Smooth muscle cell of the brain vasculature (primary cell): ENCODE data around the gene PDCL2.
"Not testable (repeated sequence)": the region's sequence is repeated elsewhere in the genome, so short reads cannot be mapped to it uniquely, and the experiment has no call there.

Experiments used
- DNase-seq: peaks from one replicate; pipeline ENCODE4 v3.0.0-alpha.2; 2012; ENCODE audit warnings: low read depth, low spot score

PDCL2 gene

DNA sequence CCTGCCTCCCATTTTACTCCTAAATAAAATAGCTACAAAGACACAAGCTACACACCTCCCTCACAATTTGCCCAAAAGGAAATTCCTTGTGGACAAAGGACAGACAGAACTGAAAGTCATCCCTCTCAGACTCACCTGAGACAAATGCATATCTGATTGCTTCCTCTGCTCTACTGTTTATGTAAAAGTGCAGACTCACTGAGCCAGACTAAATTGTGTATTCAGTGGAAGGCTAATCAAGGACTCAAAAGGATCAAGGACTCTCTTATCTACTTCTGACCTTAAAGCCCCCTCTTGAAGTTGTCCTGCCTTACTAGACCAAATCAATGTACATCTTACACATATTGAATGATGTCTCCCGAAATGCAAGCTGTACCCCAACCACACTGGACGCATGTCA is 3.9 kb downstream of the PDCL2 start:
- DNase-seq, result no peak

DNA sequence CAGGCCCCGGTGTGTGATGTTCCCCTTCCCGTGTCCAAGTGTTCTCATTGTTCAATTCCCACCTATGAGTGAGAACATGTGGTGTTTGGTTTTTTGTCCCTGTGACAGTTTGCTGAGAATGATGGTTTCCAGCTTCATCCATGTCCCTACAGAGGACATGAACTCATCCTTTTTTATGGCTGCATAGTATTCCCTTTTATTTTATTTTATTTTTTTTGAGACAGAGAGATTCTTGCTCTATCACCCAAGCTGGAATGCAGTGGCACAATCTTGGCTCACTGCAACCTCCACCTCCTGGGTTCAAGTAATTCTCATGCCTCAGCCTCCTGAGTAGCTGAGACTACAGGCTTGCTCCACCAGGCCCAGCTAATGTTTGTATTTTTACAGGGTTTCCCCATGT is 9.3 kb downstream of the PDCL2 start:
- DNase-seq, result not testable (repeated sequence)

DNA sequence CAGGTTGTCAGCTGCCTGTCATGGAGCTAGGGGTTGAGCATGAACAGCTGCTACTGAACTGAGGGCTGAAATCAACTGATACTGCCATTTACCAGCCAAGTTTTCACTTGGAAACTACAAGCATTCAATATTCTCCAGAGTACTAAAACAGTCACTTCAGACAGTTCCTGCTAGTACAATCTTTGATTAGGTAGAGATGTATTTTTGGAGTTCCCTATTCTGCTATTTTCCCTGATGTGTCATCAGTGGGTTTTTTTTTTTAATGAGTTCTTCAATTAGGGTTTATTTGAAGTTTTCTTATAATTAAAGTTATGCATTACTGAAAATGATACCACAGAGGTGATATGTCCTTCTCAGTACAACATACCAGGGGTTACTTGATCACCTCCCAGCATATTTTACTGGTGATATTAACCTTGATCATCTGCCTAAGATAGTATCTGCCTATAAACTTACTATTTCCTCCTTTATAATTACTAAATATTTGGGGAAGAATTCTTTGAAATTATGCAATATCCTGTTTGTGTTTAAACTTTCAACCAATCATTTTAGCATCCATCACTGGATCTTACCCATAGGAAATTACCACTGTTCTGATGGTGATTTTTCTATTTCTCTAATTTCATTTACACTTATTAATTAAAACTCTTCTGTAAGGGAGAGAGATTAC is 13.6 kb downstream of the PDCL2 start:
- no peak for DNase-seq

DNA sequence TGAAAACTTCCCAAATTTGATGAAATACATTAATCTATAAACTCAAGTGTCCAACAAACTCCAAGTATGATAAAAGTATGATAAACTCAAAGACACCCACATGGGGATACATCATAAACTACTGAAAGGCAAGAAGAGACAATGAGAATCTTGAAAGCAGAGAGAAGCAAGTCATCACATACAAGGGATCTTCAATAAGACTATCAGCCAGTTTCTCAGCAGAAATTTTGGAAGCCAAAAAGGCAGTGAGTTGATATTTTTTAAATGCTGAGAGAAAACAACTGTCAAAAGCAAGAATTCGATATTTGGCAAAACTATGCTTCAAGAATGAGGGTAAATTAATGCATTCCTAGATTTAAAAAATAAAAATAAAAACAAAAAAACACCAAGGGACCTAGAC is 16.5 kb downstream of the PDCL2 start:
- no peak for DNase-seq

DNA sequence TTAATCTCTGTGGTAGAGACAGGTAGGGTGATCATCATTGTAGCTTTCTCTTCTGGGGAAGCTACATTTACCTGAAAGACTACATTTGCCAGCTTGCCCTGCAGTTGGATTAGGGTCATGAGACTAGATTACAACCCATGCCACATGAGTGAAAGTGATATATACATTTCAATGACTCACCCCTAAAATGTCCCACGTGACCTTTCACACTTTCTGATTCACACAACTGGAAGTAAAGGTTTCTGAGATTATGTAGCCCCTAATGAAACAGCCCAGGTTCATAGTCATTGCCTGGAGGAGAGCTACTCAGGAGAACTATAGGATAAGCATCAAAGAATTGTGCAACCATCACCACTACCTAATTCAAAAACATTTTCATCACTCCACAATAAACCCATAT is 17.8 kb downstream of the PDCL2 start:
- DNase-seq, result no peak

DNA sequence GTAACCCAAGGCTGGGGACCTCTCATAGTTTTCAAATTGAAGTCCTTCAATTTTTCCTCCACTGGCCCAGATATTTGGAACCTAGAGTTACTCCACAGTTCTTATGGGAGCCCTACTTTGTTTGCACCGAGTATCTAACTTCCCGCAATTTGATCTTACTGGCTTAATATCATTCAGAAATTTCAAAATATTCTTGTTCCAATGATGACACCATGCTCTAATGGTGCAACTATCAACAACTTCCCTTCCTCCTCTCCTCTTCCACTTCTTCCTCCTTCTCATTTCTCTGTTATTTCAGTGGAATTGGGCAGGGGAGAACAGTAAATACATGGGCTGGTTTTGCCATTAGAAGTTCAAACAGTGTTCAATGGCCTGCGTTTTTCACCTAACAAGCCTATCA is 20.2 kb downstream of the PDCL2 start:
- no peak for DNase-seq

DNA sequence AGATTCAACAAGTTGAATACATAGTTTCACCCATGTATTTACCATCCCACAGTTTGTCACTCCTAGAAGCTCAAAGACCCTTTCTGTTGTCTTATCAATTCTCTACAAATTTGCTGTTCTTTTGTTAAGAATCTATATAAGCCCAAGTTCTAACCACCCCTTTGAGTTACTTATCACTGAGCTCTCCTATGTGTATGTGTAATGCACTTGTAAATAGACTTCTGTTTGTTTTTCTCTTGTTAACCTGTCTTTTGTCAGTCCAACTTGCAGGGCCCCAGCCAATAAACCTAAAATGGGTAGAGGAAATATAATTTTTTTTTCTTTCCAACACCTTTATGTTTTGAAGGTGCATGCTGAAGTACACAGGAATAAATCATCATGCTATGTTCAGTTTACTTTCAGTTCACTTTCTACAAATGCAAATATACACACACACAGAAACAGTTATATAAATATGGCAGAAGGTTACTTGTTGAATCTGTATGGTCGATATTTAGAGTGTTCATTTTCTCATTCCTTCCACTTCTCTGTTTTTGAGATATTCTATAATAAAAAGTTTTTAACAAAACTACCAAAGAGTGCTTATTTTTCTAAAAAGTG is 23.0 kb downstream of the PDCL2 start:
- no peak for DNase-seq

DNA sequence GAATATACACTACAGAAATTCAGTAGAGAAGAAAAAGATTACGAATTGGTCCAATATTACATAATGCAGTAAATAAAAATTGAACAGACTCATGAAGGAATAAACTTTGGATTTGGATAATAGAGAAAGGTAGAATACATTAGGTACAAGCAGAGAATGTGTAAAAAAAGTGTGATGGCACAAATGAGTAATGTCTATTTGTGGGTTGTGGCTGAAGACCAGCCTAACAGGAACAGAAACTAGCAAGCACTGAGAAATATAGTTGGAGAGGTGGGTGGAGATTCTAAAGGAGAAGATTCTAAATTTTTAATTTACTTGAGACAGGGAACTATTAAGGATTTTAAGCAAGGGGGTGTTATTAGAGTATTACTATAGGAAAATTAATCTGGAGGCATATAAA is 30.2 kb downstream of the PDCL2 start:
- no peak for DNase-seq

DNA sequence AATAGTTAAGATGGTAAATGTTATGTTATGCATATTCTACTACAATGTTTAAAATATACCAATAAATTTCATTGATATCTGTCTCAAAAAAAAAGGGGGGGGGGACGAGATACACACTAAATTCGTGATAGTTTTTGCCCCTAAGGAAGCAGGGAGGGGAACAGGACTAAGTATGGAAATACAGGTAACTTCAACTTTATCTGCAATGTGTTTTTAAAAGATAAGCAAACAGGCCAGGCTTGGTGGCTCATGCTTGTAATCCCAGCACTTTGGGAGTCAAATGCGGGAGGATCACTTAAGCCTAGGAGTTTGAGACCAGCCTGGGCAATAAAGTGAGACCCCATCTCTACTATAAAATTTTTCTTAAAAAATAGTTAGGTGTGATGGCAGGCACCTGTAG is 31.9 kb downstream of the PDCL2 start:
- DNase-seq, result no peak

DNA sequence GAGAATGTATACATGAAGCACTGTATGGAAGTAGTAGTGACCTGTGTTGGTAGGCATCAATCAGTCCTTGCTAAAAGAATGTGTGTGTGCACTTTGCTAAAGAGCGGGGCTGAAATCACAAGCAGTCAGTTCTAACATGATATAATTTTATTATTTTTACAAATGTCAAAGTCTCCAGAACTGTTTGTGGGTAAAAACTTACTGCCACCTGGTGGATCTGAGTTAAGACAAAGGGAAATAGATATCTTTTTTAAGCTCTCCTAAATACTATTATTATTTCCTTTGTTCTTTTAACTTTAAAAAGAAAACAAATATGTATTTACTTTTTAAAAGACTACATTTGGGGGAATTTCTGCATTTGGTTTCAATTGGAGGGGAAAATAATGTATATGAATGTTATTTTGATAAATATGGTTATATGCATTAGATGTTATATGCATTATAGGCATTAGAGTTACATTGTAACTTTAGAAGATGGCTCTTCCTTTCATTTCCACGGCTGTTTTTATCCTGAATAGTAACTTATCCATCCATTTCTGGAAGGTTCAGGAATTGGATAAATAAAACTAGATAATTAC is 37.5 kb downstream of the PDCL2 start:
- DNase-seq, result peak; percentile 10

DNA sequence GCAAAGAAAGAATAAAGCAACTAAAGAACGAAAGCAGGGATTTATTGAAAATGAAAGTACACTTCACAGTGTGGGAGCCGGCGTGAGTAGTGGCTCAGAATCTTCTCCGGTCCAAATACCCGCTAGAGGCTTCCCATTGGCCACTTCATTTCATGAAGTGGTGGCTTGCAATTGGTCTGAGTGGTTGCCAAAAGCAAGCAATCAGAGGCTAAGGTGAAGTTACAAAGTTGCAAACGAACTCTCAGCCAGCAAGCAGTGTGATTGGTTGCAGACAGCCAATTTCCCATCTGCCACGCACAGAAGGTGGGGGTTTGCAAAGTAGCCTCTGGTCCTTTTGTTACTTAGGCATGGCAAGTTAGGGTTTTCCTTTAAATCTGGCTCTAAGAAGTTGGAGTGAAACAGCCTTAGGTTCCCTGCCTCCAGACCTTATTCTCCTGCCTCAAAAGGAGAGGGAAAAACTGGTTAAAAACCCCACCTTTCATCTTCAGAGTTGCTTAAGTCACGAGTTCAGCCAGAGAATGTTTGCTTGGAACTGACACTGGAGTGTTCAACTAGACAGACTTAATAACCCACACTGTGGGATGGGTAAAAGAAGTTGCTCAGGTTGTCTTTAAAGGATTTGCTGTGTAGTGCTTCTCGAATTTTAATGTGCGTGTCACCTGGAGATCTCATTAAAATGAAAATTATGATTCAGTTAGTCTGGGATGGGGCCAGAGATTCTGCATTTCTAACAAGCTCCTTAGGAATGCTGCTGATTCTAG is 38.4 kb downstream of the PDCL2 start:
- DNase-seq, result no peak

DNA sequence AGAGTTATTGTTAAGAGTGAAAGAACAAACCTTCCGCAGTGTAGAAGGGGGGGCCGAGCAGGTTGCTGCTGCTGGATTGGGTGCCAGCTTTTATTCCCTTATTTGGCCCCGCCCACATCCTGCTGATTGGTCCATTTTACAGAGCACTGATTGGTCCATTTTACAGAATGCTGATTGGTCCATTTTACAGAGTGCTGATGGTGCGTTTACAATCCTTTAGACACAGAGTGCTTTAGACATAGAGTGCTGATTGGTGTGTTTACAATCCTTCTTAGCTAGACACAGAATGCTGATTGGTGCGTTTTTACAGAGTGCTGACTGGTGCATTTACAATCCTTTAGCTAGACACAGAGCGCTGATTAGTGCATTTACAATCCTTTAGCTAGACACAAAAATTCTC is 40.1 kb downstream of the PDCL2 start:
- DNase-seq, result not testable (repeated sequence)

DNA sequence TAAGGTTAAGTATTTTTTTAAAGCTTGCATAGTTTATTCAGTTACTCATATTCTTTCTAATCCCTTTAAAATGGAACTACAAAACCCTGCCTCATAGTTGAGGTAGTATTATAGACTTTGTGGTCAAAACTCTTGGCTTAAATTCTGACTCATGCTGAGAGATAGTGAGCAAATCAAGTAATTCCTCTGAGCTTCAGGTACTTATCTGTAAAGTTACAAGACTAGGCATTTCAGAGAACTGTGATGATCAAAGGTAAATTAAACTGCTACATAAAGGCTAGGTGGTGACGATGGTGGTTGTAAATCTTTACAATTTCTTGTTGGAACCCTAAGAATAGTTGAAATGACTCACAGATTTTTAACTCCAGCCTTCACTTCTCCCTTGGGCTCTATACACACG is 42.2 kb downstream of the PDCL2 start:
- DNase-seq, result no peak

DNA sequence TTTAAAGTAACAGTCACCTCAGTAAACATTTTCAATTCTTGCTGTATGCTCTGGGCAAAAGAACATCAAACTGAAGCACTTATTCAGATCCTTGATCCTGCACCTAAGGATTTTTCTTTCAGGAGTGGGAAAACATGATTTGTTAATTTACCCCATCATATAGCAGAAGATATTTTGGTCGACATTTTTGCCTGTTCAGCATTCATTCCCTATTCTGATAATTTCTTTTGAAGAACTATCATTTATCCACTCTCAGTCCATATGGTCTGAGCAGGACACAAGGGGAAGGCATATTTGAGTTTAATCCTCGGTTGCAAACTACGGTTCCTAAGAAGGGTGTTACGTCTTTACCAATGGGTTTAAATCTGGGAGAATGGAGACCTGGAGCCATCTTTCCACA is 44.1 kb downstream of the PDCL2 start:
- no peak for DNase-seq

DNA sequence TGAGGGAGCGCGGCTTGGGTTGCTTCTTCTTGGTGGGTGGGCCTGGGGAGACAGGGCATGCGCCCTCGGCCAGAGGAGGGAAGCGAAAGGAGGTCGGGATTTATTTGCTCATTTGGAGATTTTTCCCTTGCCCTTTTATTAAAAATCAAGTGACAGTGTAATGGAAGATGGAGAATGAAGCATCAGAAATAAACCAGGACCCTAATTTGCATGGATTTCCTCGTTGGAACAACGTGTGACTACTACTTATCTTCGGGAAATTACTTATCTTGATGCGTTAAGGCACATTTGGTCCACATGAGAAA is 44.6 kb downstream of the PDCL2 start:
- DNase-seq, result no peak

DNA sequence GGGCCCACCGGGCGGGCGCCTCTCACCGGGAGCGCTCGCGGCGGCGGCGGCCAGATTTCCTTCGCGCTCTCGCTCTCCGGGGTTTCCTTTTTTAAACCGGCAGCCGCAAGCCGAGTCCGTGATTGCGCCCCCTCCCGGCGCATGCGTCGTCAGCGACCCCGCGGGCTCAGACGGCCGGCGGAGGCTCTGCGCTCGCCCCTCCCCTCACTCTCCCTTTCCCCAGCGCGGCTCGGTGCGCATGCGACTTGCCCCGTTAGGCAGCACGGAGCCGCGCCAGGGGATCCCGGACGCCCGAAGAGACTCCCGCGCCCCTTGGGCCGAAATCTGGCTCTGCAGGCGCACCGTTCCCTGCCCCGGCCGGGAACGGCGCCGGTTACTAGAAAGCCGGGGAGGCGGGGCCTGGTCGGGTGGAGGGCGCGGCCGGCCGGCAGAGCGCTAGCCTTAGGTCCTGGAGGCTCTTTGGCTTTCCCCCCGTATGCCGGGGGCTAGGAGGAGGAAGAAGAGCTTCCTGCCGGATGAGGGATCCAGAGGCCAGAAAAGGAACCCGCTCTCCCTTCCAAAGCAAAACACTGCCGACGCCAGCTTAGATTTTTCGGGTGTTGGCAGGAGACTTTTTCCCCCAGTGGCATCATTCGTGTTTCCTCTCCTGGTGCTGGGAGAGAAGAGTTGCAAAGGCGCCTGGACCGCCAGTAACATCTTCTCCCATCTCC is 45.1 kb downstream of the PDCL2 start, which contains the start of gene CLOCK:
CLOCK (minus strand) TSS at position 154 of the 710 bp plus-strand sequence. CDS start 64,124 bp downstream, outside the sequence.
- DNase-seq, result peak; percentile 67

DNA sequence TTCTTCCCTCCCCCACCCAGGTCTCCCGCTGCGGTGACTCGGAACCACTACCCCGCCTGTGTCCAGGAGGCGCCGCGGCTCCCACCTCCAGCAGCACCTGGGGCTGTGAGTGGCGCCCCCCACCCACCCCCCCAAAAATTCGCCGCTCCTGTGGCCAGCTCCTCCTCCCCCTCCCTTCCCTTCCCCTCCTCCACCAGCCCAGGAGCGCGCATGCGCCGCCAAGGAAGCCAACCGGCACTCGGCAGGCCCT is 45.6 kb downstream of the PDCL2 start:
- DNase-seq, result no peak

DNA sequence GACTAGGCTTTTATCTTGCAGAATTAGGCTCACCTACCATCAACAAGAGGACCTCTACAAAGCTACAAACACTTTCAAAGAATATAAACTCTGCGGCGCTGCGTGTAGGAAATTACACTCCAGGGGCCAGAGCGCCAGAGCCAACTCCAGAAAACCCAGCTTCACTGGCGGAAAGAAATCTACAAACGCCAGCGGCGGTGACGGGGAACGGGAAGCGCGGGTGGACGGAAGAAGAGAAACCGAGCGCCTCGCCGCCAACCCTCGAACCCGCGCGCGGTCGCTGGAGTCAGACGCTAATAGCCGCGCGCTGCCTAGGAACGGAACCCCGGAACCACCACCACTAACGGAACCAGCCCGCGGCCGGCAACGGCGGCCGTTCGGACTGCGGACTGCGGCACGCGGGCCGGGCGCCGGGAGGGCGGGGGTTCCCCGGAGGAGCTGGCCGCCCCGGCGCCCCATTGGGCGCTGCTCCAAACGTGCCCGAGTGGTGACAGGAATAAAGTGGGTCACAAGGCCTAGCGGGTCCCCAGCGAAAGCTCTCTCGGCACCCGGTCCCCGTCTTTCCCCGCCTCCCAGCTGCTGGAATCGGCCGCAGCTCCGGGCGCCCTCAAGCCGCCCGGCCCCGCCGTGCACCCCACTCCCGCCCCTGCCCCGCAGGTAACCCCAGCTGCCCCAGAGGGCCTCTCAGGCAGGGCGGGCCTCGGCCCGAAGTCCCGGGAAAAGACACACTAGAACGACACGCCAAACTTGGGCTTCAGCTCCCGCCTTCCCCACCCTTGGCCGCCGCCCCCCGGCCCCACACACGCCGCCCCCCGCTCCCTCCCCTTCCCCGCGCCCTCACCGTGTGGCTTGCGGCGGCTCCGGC is 46.2 kb downstream of the PDCL2 start:
- peak; percentile 21 for DNase-seq

DNA sequence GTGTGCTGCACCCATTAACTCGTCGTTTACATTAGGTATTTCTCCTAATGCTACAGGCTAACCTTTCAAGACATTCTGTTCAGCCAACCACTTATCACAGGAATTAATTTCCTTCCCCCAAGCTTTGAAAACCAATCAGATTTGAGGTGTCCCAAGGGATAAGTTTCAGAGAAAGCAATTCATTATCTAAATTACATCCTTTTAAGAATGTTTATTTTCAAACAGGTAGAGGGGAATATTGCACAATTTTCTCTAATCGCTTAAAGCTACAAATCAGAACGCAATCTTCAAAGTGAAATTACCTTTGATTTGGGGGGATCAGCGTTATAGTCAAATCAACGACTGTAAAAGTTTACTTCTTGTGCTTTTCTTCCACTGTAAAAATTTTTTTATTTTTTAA is 46.9 kb downstream of the PDCL2 start:
- DNase-seq, result no peak

DNA sequence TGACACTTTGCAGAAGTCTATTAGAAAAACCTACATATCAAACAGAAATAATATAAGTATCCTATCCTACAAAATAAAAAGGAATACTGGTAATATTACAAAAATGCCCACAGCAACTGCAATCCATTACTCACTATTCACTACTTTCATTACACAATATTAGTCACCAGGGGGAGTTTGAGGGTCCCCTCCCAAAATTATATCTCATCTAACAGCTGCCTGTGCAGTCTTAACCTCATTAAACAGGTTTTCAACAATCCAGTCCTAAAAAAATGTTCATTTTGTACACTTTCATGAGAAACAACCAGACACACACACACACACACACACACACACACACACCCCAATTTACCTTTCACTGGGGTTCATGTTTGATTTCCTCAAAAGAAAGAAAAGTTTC is 48.2 kb downstream of the PDCL2 start:
- no peak for DNase-seq

DNA sequence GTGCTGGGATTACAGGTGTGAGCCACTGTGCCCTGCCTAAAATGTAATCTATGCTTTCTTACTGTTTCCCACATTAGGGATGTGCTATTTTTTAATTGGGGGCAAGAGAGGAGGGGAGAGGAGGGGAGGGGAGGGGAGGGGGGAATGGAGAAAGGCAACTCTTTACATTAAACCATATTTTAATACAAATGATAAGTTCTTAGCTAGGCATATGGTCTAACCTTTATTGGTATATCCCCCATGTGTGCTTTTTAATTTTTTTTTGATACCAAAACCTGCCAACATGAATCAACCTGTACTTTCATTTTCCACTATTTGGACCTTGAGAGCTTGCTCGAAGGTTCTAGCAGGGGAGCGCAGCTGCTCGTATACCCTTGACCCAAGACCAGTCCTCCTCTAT is 51.8 kb downstream of the PDCL2 start:
- DNase-seq, result no peak

DNA sequence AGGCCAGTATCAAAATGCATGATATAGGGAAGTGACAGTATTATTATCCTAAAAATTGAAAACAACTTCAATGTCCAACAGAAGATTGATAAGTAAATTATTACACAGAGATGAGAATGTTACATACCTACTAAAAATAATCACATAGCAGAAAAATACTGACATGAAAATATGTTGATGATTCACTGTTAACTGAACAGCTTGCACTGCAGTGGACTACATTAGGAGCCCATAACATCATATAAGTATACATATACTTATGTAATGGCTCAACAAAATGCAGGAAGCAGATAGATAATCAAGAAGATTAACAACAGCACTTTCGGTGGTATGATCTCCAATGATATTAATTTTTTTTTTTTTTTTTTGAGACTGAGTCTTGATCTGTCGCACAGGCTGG is 52.4 kb downstream of the PDCL2 start:
- no peak for DNase-seq
